HEK293 (cell line): ENCODE results near the gene ABCG1.

Experiments
- KLF16 ChIP-seq: fragments of 450-650 bp; formaldehyde crosslinking; IDR thresholded peaks from 2 replicates; pipeline ENCODE4 v1.5.1; 2017; ENCODE audit warnings: missing biosample characterization, missing genetic modification characterization
- PRDM4 ChIP-seq: fragments of 450-650 bp; formaldehyde crosslinking; IDR thresholded peaks from 2 replicates; pipeline ENCODE4 v1.5.1; 2017; ENCODE audit warnings: missing biosample characterization, missing genetic modification characterization
- SALL2 ChIP-seq: fragments of 450-650 bp; formaldehyde crosslinking; IDR thresholded peaks from 2 replicates; pipeline ENCODE4 v1.5.0; 2017; ENCODE audit warnings: missing biosample characterization, mild to moderate bottlenecking, missing genetic modification characterization, borderline replicate concordance
- TCF7L2 ChIP-seq: IDR thresholded peaks from 2 replicates; pipeline ENCODE4 v1.6.1; 2011; ENCODE audit warnings: low read depth, mild to moderate bottlenecking, inconsistent platforms, low read length, moderate library complexity, borderline replicate concordance
- YY1 ChIP-seq: fragments of 450-650 bp; formaldehyde crosslinking; IDR thresholded peaks from 2 replicates; pipeline ENCODE4 v1.5.1; 2018; ENCODE audit warnings: missing biosample characterization, missing genetic modification characterization
- ZBTB7A ChIP-seq: fragments of 450-650 bp; formaldehyde crosslinking; IDR thresholded peaks from 2 replicates; pipeline ENCODE4 v1.5.1; 2016; ENCODE audit warnings: low read depth, missing biosample characterization, missing genetic modification characterization
- ZNF155 ChIP-seq: fragments of 450-650 bp; formaldehyde crosslinking; IDR thresholded peaks from 2 replicates; pipeline ENCODE4 v1.5.1; 2016; ENCODE audit warnings: missing biosample characterization, missing genetic modification characterization
- ZNF175 ChIP-seq: fragments of 450-650 bp; formaldehyde crosslinking; IDR thresholded peaks from 2 replicates; pipeline ENCODE4 v1.5.1; 2016; ENCODE audit warnings: missing biosample characterization, missing genetic modification characterization
- ZNF24 ChIP-seq: fragments of 450-650 bp; formaldehyde crosslinking; IDR thresholded peaks from 2 replicates; pipeline ENCODE4 v1.5.1; 2016; ENCODE audit warnings: missing biosample characterization, missing genetic modification characterization
- ZNF311 ChIP-seq: fragments of 450-650 bp; formaldehyde crosslinking; IDR thresholded peaks from 2 replicates; pipeline ENCODE4 v1.5.1; 2017; ENCODE audit warnings: missing biosample characterization, missing genetic modification characterization, borderline replicate concordance
- ZNF664 ChIP-seq: fragments of 450-650 bp; formaldehyde crosslinking; IDR thresholded peaks from 2 replicates; pipeline ENCODE4 v1.5.1; 2016; ENCODE audit warnings: missing biosample characterization, missing genetic modification characterization
- TF ChIP-seq, protein P1 (sequence below): IDR thresholded peaks from 2 replicates; pipeline ENCODE4 v1.6.1; 2011; ENCODE audit warnings: mild to moderate bottlenecking, low read depth, low read length, borderline replicate concordance
- TF ChIP-seq, protein P2 (sequence below): fragments of 450-650 bp; formaldehyde crosslinking; IDR thresholded peaks from 2 replicates; pipeline ENCODE4 v1.5.1; 2016; ENCODE audit warnings: missing biosample characterization, missing genetic modification characterization

DNA sequence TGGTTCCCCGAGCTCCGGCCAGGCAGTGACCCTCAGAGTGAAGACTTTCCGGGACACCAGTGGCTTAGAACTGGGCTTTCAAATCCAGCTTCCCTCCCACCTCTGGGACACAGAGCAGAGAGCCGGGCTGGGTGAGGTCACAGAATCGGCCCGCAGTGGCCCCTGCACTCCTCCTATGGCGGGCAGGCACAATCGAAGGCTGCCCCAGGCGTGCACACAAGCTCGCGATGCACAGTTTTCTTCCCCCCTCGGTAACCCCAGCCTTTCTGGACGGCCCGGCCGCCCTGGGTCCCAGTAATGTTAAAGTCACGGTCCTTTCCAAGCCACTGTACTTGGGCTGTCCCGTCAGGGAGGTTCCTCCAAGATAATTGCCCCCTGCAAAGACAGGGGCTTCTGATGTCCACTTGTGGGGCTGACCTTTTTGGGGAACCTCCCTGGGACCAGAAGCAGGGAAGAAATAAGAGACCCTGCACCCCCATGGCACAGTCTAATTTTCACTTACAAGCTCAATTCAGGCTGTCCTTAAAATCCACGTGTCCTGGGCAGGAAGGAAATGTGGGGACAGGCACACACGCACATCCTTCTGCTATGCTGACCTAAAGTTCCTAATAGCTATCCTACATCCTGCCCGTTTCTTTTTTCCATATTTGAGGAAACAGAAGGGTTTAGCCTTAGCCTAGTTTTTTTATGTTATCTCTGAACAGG is 82.6 kb downstream of the ABCG1 start:
- TF ChIP-seq SALL2 (tag by site-specific recombination) (no peak), ZBTB7A (tag by site-specific recombination) (no peak), ZNF664 (tag by site-specific recombination) (no peak), TCF7L2 (no peak), KLF16 (tag by site-specific recombination) (no peak), ZNF155 (no peak), PRDM4 (tag by site-specific recombination) (no peak), ZNF175 (tag by site-specific recombination) (no peak), YY1 (tag by site-specific recombination) (no peak), ZNF311 (no peak), ZNF24 (no peak)
- TF ChIP-seq, protein P1, sequence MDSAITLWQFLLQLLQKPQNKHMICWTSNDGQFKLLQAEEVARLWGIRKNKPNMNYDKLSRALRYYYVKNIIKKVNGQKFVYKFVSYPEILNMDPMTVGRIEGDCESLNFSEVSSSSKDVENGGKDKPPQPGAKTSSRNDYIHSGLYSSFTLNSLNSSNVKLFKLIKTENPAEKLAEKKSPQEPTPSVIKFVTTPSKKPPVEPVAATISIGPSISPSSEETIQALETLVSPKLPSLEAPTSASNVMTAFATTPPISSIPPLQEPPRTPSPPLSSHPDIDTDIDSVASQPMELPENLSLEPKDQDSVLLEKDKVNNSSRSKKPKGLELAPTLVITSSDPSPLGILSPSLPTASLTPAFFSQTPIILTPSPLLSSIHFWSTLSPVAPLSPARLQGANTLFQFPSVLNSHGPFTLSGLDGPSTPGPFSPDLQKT, result no peak
- TF ChIP-seq, protein P2, sequence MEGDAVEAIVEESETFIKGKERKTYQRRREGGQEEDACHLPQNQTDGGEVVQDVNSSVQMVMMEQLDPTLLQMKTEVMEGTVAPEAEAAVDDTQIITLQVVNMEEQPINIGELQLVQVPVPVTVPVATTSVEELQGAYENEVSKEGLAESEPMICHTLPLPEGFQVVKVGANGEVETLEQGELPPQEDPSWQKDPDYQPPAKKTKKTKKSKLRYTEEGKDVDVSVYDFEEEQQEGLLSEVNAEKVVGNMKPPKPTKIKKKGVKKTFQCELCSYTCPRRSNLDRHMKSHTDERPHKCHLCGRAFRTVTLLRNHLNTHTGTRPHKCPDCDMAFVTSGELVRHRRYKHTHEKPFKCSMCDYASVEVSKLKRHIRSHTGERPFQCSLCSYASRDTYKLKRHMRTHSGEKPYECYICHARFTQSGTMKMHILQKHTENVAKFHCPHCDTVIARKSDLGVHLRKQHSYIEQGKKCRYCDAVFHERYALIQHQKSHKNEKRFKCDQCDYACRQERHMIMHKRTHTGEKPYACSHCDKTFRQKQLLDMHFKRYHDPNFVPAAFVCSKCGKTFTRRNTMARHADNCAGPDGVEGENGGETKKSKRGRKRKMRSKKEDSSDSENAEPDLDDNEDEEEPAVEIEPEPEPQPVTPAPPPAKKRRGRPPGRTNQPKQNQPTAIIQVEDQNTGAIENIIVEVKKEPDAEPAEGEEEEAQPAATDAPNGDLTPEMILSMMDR (tag by site-specific recombination), result no peak
